GM12864 (cell line): Measurements from ENCODE around the gene SERPINA9.
"Not testable (repeated sequence)": the region's sequence is repeated elsewhere in the genome, so short reads cannot be mapped to it uniquely, and the experiment has no call there.

Experiments used
- DNase-seq: peaks from one replicate; pipeline ENCODE4 v3.0.0-alpha.2; 2011; ENCODE audit warnings: low read depth
- H3K4me3 ChIP-seq: 2 replicates; pipeline ENCODE4 v1.5.1; 2011; ENCODE audit warnings: mild to moderate bottlenecking, low read depth, low read length, control low read depth
- CTCF ChIP-seq: IDR thresholded peaks from 2 replicates; pipeline ENCODE4 v1.5.1; 2011; ENCODE audit warnings: low read depth, mild to moderate bottlenecking, moderate library complexity, low read length, control low read depth, inconsistent platforms; ENCODE audit errors: missing control alignments

The SERPINA9 gene

GRCh38 chr14:94421316-94421715 is 54.7 kb downstream of the SERPINA9 start:
- no peak for DNase-seq
- no peak for TF ChIP-seq CTCF

GRCh38 chr14:94417497-94418205 is 58.3 kb downstream of the SERPINA9 start:
- H3K4me3 ChIP-seq, DNase-seq: not testable (repeated sequence)

More at GRCh38 chr14:94421316-94421715, 54.7 kb downstream of the SERPINA9 start:
- no peak overlapping the region for H3K4me3 ChIP-seq
